Activated naive CD4-positive, alpha-beta T cell (primary cell): ENCODE results near the gene NAP1L4.

Experiments
- DNase-seq, 4 experiments: peaks; one replicate each; lab custom pipeline; 2025; lab: John Stamatoyannopoulos, UW

Gene NAP1L4

GRCh38 chr11:2992234-2992996 is at the start of gene NAP1L4:
TSS of gene NAP1L4 (minus strand) at chr11:2992329. CDS start at chr11:2979220, 13,109 bp downstream.
- DNase-seq = peak; percentile 87 to 95 (median 94)

GRCh38 chr11:3040881-3041280 is 48.8 kb upstream of the NAP1L4 start:
- DNase-seq = no peak

GRCh38 chr11:3037945-3038271 is 45.8 kb upstream of the NAP1L4 start:
- DNase-seq = no peak

GRCh38 chr11:3037040-3037944 is 45.2 kb upstream of the NAP1L4 start:
- peak in 1 of 4 experiments; percentile 23 for DNase-seq

GRCh38 chr11:3036419-3036818 is 44.3 kb upstream of the NAP1L4 start:
- DNase-seq = no peak

GRCh38 chr11:3035333-3035732 is 43.2 kb upstream of the NAP1L4 start:
- DNase-seq = no peak

GRCh38 chr11:3030289-3031070 is 38.4 kb upstream of the NAP1L4 start:
- no peak for DNase-seq

GRCh38 chr11:3028813-3029212 is 36.7 kb upstream of the NAP1L4 start:
- no peak for DNase-seq

GRCh38 chr11:3026803-3027202 is 34.7 kb upstream of the NAP1L4 start:
- no peak for DNase-seq

- no peak for DNase-seq
Measured at GRCh38 chr11:3022982-3023381, 30.9 kb upstream of the NAP1L4 start.

GRCh38 chr11:3022300-3022967 is 30.3 kb upstream of the NAP1L4 start:
- no peak for DNase-seq

- DNase-seq = peak in 1 of 4 experiments; percentile 19
Measured at GRCh38 chr11:3021125-3021524, 29.0 kb upstream of the NAP1L4 start.

GRCh38 chr11:3020011-3020410 is 27.9 kb upstream of the NAP1L4 start:
- no peak for DNase-seq

GRCh38 chr11:3018596-3018995 is 26.5 kb upstream of the NAP1L4 start:
- DNase-seq = no peak

- no peak for DNase-seq
Measured at GRCh38 chr11:3016861-3017260, 24.7 kb upstream of the NAP1L4 start.

GRCh38 chr11:3015796-3016195 is 23.7 kb upstream of the NAP1L4 start:
- no peak for DNase-seq

- DNase-seq = no peak
Measured at GRCh38 chr11:3014943-3015342, 22.8 kb upstream of the NAP1L4 start.

- DNase-seq = peak in 2 of 4 experiments; percentile 53 to 72
Measured at GRCh38 chr11:3014057-3014938, 22.2 kb upstream of the NAP1L4 start.

GRCh38 chr11:3011891-3012885 is 20.1 kb upstream of the NAP1L4 start:
- DNase-seq = no peak
